ENCODE results near the gene ADM.

The ADM gene

DNA sequence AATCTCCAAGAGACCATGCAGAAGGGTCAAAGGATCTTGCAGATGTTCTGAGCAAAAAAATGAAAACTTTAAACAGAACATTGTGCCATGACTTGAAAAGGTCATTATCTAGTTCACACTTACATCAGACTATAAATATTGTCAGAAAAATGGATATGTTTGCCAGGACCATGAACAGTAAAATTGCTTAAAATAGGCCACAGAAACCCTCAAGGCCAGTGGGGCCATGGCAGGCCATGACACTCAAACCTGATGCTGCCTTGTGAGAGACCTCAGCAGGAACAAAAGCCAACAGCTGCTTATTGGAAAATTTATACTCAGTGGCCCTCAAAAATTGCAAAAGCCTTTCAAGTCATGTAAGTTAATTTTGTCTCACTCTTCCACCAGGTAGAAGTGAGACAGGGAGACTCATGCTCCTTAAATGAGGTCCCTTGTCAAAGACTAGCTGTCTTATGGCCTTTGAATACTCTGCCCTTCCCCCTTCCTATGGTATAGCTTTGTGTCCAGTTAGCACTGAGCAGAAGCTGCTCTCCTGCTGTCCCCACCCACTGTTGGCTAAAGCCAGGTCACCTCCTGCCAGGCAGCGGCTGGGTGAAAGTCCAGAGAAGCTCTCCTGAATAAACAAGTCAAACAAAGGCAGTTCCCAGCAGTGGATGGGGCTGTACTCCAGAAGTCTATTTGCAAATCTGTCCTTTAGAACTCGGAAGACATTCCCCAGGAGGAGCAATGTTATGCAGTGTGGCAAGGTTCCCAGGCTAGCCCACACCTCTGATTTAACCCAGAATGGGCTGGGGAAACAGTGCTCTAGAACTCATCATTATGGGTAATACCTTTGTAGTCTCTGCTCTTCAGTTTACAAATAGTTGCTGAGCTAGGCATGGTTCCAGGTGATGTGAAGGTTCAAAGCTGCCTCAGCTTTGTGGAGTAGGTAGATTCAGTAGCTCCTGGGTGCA, 21.4 kb downstream of the ADM start:
- peaks cover 5% of the 10 kb centered on the region for H3K27me3 Mint-ChIP-seq
- H3K9me3 Mint-ChIP-seq: no peaks in the 10 kb centered on the region
- no peak for DNase-seq
- H3K4me3 Mint-ChIP-seq: no peak overlapping the region
- H3K27ac Mint-ChIP-seq: no peak overlapping the region
- ATAC-seq: no peak
- peaks cover 15% of the 10 kb centered on the region for H3K4me1 Mint-ChIP-seq
- no peaks in the 10 kb centered on the region for H3K36me3 Mint-ChIP-seq (ENCODE audit: low read depth)

DNA sequence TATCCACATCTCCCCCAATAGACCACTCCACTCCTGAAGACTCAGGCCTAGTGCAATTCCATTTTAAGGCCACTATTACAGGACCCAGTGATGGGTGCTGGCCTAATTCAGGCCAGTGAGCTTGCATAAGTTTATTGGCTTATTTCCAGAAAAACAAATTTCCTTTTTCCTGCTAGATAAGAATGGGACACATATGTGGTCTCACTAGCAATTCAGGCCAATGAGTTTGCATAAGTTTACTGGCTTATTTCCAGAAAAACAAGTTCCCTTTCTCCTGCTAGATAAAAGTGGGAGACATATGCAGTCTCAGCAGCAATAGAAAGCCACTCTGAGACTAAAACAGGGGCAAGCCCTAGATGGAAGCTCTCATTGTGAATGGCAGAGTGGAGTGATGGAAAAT, 22.4 kb downstream of the ADM start:
- H3K4me1 Mint-ChIP-seq: peaks cover 17% of the 10 kb centered on the region
- no peaks in the 10 kb centered on the region for H3K9me3 Mint-ChIP-seq
- no peaks in the 10 kb centered on the region for H3K36me3 Mint-ChIP-seq (ENCODE audit: low read depth)
- no peak overlapping the region for H3K4me3 Mint-ChIP-seq
- DNase-seq: no peak
- no peak overlapping the region for H3K27ac Mint-ChIP-seq
- no peak for ATAC-seq
- peaks cover 5% of the 10 kb centered on the region for H3K27me3 Mint-ChIP-seq

GRCh38 chr11:10328314-10329098, 23.6 kb downstream of the ADM start:
- H3K4me3 Mint-ChIP-seq: no peak overlapping the region
- H3K4me1 Mint-ChIP-seq: peaks cover 5% of the 10 kb centered on the region
- H3K36me3 Mint-ChIP-seq (ENCODE audit: low read depth): no peaks in the 10 kb centered on the region
- peaks cover 5% of the 10 kb centered on the region for H3K27me3 Mint-ChIP-seq
- H3K27ac Mint-ChIP-seq: no peak overlapping the region
- ATAC-seq (no peak), DNase-seq (no peak)
- H3K9me3 Mint-ChIP-seq: no peaks in the 10 kb centered on the region

DNA sequence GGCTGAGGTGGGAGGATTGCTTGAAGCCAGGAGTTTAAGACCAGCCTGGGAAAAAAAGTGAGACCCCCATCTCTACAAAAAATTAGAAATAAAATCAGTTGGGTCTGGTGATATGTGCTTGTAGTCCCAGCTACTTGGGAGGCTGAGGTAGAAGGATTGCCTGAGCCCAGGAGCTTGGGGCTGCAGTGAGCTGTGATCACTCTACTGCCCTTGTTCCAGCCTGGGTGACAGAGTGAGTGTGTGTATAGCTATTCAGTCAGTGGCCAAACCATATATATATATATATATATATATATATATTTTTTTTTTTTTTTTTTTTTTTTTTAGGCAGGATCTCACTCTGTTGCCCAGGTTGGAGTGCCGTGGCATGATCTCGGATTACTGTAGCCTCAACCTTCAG, 24.5 kb downstream of the ADM start:
- ATAC-seq: no peak
- Mint-ChIP-seq H3K4me3 (no peak overlapping the region), H3K4me1 (peaks cover 3% of the 10 kb centered on the region), H3K27me3 (peaks cover 3% of the 10 kb centered on the region), H3K27ac (no peak overlapping the region), H3K36me3 (ENCODE audit: low read depth) (no peaks in the 10 kb centered on the region), H3K9me3 (no peaks in the 10 kb centered on the region)
- no peak for DNase-seq

DNA sequence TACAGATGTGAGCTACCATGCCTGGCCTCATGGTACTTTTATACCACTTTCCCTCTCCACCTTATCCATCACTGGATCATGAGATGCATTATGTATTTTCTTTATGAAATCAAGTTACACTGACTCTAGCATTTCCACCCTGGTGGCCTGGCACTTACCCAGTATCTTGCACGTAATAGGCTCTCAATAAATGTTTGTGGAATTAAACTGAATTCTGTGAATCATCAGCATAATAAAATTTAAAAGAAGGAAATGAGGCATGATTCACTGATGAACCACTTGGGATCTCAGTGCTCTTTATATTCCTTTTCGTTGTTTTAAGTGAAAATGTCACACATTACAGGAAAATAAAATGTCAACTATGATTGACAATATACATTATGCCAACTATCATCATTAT, 25.1 kb downstream of the ADM start:
- H3K9me3 Mint-ChIP-seq: no peaks in the 10 kb centered on the region
- H3K36me3 Mint-ChIP-seq (ENCODE audit: low read depth): no peaks in the 10 kb centered on the region
- no peak overlapping the region for H3K4me3 Mint-ChIP-seq
- ATAC-seq (no peak), DNase-seq (no peak)
- peaks cover 4% of the 10 kb centered on the region for H3K27me3 Mint-ChIP-seq
- peaks cover 3% of the 10 kb centered on the region for H3K4me1 Mint-ChIP-seq
- no peak overlapping the region for H3K27ac Mint-ChIP-seq

- Mint-ChIP-seq H3K9me3 (no peaks in the 10 kb centered on the region), H3K27ac (no peak overlapping the region), H3K4me1 (peaks cover 3% of the 10 kb centered on the region), H3K27me3 (peaks cover 7% of the 10 kb centered on the region), H3K36me3 (ENCODE audit: low read depth) (no peaks in the 10 kb centered on the region), H3K4me3 (no peak overlapping the region)
- ATAC-seq (no peak), DNase-seq (no peak)
These were observed 26.8 kb downstream of the ADM start for GRCh38 chr11:10331548-10332289.

DNA sequence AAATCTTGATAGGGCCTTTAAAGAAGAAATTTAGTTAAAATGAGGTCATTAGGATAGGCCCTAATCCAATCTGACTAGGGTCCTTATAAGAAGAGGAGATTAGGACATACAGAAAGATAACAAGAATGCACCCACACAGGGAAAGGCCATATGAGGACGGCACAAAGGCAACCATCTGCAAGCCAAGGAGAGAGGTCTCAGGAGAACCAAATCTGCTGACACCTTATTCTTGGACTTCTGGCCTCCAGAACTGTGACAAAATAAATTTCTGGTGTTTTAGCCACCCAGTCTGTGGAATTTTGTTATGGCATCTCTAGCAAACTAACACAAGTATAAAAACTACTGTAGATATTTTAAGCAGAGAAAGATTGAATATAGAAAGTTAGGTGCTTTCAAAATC, 28.6 kb downstream of the ADM start:
- no peak overlapping the region for H3K27ac Mint-ChIP-seq
- peaks cover 3% of the 10 kb centered on the region for H3K4me1 Mint-ChIP-seq
- H3K36me3 Mint-ChIP-seq (ENCODE audit: low read depth): no peaks in the 10 kb centered on the region
- no peak for DNase-seq
- H3K9me3 Mint-ChIP-seq: no peaks in the 10 kb centered on the region
- H3K4me3 Mint-ChIP-seq: no peak overlapping the region
- ATAC-seq: no peak
- peaks cover 9% of the 10 kb centered on the region for H3K27me3 Mint-ChIP-seq

GRCh38 chr11:10338287-10338686, 33.4 kb downstream of the ADM start:
- Mint-ChIP-seq H3K4me3 (no peak overlapping the region), H3K36me3 (ENCODE audit: low read depth) (no peaks in the 10 kb centered on the region), H3K27ac (no peak overlapping the region), H3K27me3 (peaks cover 12% of the 10 kb centered on the region), H3K9me3 (no peaks in the 10 kb centered on the region), H3K4me1 (no peaks in the 10 kb centered on the region)
- no peak for DNase-seq
- ATAC-seq: no peak

DNA sequence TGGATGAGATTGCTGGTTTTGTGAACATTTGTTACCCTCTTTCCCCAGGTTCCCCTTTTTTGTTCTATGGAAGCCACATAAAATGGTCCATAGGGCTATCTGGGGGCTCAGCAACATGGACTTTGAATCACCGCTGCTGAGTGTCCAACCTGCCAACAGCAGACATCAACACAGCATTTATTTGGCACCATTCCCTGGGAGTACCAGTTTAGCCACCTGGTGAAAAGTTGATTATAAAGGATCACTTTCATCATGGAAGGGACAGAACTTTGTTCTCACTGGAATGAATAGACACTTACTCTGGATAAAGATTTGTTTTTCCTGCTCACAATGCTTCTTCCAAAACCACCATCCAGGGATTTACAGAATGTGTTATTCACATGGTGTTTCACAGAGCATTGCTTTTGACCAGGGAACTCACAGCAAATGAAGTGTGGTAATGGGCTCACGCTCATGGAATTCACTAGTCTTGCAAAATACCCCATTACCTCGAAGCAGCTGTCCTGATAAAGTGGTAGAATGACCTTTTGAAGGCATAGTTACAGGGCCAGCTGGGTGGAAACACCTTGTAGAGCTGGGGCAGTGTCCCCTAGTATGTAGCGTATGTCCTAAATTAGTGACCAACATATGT, 43.9 kb downstream of the ADM start:
- DNase-seq (no peak), ATAC-seq (no peak)
- Mint-ChIP-seq H3K4me3 (no peak overlapping the region), H3K9me3 (no peaks in the 10 kb centered on the region), H3K27ac (no peak overlapping the region), H3K36me3 (ENCODE audit: low read depth) (no peaks in the 10 kb centered on the region), H3K4me1 (no peaks in the 10 kb centered on the region), H3K27me3 (peaks cover 5% of the 10 kb centered on the region)

- Mint-ChIP-seq H3K27ac (no peak overlapping the region), H3K4me3 (no peak overlapping the region), H3K36me3 (ENCODE audit: low read depth) (no peaks in the 10 kb centered on the region), H3K4me1 (no peaks in the 10 kb centered on the region), H3K9me3 (no peaks in the 10 kb centered on the region), H3K27me3 (peaks cover 8% of the 10 kb centered on the region)
- ATAC-seq (no peak), DNase-seq (no peak)
These were observed 44.4 kb downstream of the ADM start for GRCh38 chr11:10349281-10349665.

DNA sequence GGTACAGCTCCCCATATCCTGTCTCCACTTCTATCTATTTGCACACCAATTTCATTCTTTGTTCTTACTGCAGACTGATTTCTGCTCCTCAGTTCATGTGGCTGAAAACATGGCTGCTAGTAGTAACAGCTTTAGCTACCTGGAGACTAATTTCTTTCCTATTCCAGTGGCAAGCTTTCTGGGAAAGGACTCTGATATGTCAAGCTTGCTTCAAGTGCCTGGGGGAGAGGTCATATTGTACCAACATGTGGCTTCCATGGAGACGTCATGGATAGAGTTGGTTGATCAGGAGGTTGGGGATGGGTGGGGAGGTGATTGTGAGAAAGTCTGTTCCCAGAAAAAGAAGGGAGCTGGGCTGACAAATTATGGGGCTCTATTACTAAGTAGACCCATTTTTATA, 44.9 kb downstream of the ADM start:
- DNase-seq (no peak), ATAC-seq (no peak)
- Mint-ChIP-seq H3K9me3 (no peaks in the 10 kb centered on the region), H3K27ac (no peak overlapping the region), H3K27me3 (peaks cover 12% of the 10 kb centered on the region), H3K4me3 (no peak overlapping the region), H3K36me3 (ENCODE audit: low read depth) (no peaks in the 10 kb centered on the region), H3K4me1 (no peaks in the 10 kb centered on the region)

DNA sequence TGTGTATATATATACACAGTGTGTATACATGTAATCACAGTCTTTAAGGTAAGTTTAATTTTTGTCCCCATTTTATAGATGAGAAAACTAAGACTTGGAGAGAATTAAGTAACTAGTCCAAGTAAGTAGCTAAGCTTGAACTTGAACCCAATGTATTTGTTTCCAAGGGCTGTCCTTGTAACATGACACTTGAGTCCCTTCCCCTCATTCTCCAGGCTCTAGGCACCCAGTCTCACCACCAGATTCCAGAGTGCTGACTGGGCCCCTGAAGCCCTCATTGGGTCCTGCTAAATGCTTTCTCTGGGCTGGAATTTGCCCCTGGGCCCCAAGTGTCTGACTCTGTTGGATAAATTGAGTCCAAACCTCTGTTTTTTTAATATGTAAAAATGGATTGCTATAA, 45.5 kb downstream of the ADM start:
- ATAC-seq (no peak), DNase-seq (no peak)
- Mint-ChIP-seq H3K4me1 (no peaks in the 10 kb centered on the region), H3K9me3 (no peaks in the 10 kb centered on the region), H3K4me3 (no peak overlapping the region), H3K36me3 (ENCODE audit: low read depth) (no peaks in the 10 kb centered on the region), H3K27ac (no peak overlapping the region), H3K27me3 (peaks cover 14% of the 10 kb centered on the region)

DNA sequence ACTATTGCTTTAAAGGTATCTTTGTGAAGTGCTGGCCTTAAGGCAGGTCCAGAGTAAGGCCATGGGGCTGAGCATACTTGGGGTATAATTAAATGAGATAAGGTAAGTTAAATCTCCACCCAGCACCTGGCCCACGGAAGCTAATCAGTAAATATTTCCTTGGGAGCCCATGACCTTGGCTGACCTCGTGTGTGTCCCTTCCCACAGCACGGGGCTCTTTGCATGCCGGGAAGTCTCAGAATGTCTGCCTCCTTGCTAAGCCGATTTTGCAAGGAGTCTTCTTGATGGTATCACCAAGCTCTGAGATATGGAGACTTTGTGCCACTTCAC, 46.5 kb downstream of the ADM start:
- H3K4me3 Mint-ChIP-seq: no peak overlapping the region
- DNase-seq (no peak), ATAC-seq (no peak)
- no peak overlapping the region for H3K27ac Mint-ChIP-seq
- no peaks in the 10 kb centered on the region for H3K4me1 Mint-ChIP-seq
- H3K27me3 Mint-ChIP-seq: peaks cover 19% of the 10 kb centered on the region
- no peaks in the 10 kb centered on the region for H3K36me3 Mint-ChIP-seq (ENCODE audit: low read depth)
- no peaks in the 10 kb centered on the region for H3K9me3 Mint-ChIP-seq

- Mint-ChIP-seq H3K4me1 (no peaks in the 10 kb centered on the region), H3K9me3 (no peaks in the 10 kb centered on the region), H3K27ac (no peak overlapping the region), H3K27me3 (peaks cover 20% of the 10 kb centered on the region), H3K36me3 (ENCODE audit: low read depth) (no peaks in the 10 kb centered on the region), H3K4me3 (no peak overlapping the region)
- no peak for ATAC-seq
- DNase-seq: no peak
These were observed 47.1 kb downstream of the ADM start for GRCh38 chr11:10351765-10352641.

Measured in activated naive CD8-positive, alpha-beta T cell treated with anti-CD3 and anti-CD28 coated beads, Interleukin-2, amount 50 U/mL, for 24 hours (primary cell).